Mucosa of descending colon (tissue), 3 donors: Measurements from ENCODE around the gene URI1. TPM values are rescaled to one million over a fixed set of nuclear protein-coding genes. Genes with fewer than 3 reads are reported as not detected.

Experiments
- ATAC-seq: fragments of 200-7000 bp; cut with Tn5 transposase; one replicate; pipeline ENCODE4 v1.9.1; 2020; ENCODE audit warnings: mild to moderate bottlenecking, moderate library complexity
- DNase-seq, 3 donors: peaks; one replicate each; pipeline ENCODE4 v3.0.0-alpha.2; 2020
- H3K36me3 ChIP-seq: fragments of 200-600 bp; one replicate; pipeline ENCODE4 v1.8.0; 2021; ENCODE audit warnings: low read depth, mild to moderate bottlenecking
- H3K4me1 ChIP-seq: fragments of 200-600 bp; one replicate; pipeline ENCODE4 v1.8.0; 2021; ENCODE audit warnings: low read depth, mild to moderate bottlenecking
- H3K4me3 ChIP-seq: fragments of 200-600 bp; one replicate; pipeline ENCODE4 v1.8.0; 2021; ENCODE audit warnings: mild to moderate bottlenecking
- H3K9me3 ChIP-seq: fragments of 200-600 bp; one replicate; pipeline ENCODE4 v1.8.0; 2021; ENCODE audit warnings: mild to moderate bottlenecking
- CTCF ChIP-seq: fragments of 200-600 bp; IDR thresholded peaks from one replicate; pipeline ENCODE4 v1.8.0; 2022; ENCODE audit warnings: antibody characterized with exemption, mild to moderate bottlenecking
- intact Hi-C, 2 donors: fragments of 100-400 bp; cut with DNase I in 1 of 2; cut with micrococcal nuclease in 1 of 2; formaldehyde crosslinking; loops; one replicate each; pipeline versions ENCODE4 v1.11.0 to v1.11.1; 2022; cut with DNase I, micrococcal nuclease
- total RNA-seq, 3 donors: library from RNA; stranded (reverse); fragmentation: NEBNext Ultra II Directional in 2 of 3; extraction: Animal tissue kit (Norgen Biotek cat#: 25700) in 2 of 3; gene quantifications; one replicate each; pipeline versions ENCODE4 v1.2.1 to v1.2.4, GENCODE V29; 2021 to 2023
- donor health status: DM: no; HTN: no; CAD: no; lungs with moderate emphysema.
- donor health status: DM: no; HTN: no; CAD: no.
- donor health status: DM: no; HTN: yes; CAD: no.

Gene URI1
- total RNA-seq, 3 donors from 2014 or later, result 40.0 to 65.5 (median 43.4) TPM

- H3K4me3 ChIP-seq, result no peak overlapping the region
- no peaks in the 10 kb centered on the region for H3K36me3 ChIP-seq
- TF ChIP-seq CTCF, result no peak
These were observed 7.3 kb upstream of the URI1 start for GRCh38 chr19:29934781-29935180.

GRCh38 chr19:29936409-29936808 lies 5.6 kb upstream of the URI1 start:
- Histone ChIP-seq H3K9me3 (peaks cover 15% of the 10 kb centered on the region), H3K4me3 (no peak overlapping the region), H3K4me1 (peaks cover 3% of the 10 kb centered on the region), H3K36me3 (no peaks in the 10 kb centered on the region)
- TF ChIP-seq CTCF, result no peak
- DNase-seq (no peak), ATAC-seq (no peak)
- intact Hi-C loops, result no loop called here

More at GRCh38 chr19:29934781-29935180, 7.3 kb upstream of the URI1 start:
- Histone ChIP-seq H3K9me3 (peaks cover 15% of the 10 kb centered on the region), H3K4me1 (no peaks in the 10 kb centered on the region)
- ATAC-seq (no peak), DNase-seq (no peak)
- intact Hi-C loops, result no loop called here

DNA sequence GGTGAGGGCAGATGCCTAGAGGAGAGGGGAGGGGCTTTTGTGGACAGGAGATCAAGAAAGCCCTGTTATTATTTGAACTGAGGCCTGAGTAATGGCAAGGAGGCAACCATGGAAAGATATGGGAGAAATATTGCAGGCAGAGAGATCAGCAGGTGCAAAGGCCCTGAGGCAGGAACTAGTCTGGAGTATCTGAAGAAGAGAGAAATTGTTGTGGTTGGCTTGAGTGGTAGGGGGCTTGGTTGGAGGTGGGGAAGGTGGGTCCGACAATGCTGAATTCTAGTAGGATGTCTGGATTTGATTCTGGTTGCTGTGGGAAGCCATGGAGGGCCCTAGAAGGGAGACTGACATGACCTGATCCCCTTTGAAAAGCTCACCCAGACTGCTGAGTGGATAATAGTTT lies 2.4 kb upstream of the URI1 start:
- intact Hi-C loops, result no loop called here
- no peak for TF ChIP-seq CTCF
- H3K36me3 ChIP-seq, result no peaks in the 10 kb centered on the region

GRCh38 chr19:29940971-29941585 lies 961 bp upstream of the URI1 start:
- ATAC-seq, result no peak
- H3K9me3 ChIP-seq, result peaks cover 6% of the 10 kb centered on the region
- TF ChIP-seq CTCF, result no peak
- no peaks in the 10 kb centered on the region for H3K36me3 ChIP-seq
- intact Hi-C loops, result no loop called here
- no peak overlapping the region for H3K4me3 ChIP-seq
- H3K4me1 ChIP-seq, result peaks cover 15% of the 10 kb centered on the region
- DNase-seq, result no peak

More for the DNA sequence above, 2.4 kb upstream of the URI1 start:
- Histone ChIP-seq H3K4me1 (peaks cover 15% of the 10 kb centered on the region), H3K4me3 (no peak overlapping the region), H3K9me3 (peaks cover 11% of the 10 kb centered on the region)
- ATAC-seq (no peak), DNase-seq (no peak)

DNA sequence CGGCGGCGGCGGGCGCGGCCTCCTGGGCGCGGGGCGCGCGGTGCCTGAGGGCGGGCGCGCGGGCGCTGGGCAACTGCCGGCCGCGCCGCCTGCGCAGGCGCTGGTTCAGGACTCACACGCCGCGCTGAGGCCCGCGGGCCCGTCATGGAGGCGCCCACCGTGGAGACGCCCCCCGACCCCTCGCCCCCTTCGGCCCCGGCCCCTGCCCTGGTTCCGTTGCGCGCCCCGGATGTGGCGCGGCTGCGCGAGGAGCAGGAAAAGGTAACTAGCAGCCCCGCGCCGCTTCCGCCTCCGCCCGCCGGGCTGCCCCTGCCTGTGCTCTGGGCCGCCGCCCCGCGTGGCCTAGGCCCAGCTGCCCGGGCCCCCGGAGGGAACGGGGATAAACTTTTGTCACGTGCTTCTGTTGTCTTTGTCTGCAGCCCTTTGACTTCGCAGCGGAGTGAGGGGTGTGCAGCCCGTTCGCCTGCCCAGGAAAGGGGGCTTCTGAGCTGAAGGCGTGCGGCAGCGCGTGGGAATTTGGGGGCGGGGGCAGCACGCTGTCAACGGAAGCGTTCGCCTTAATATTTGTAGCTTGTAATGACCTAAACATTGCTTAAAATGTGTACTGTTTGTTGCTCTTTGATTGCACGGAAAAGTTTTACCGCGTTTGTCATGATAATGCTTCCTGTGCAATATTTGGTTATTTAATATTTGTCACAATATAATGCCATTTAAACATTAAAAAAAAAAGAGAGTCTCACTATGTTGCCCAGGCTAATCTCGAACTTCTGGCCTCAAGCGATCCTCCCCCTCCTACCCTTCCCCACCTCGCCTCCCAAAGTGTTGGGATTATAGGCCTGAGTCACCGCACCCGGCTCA lies 594 bp downstream of the URI1 start:
- DNase-seq, result peak; percentile 75 to 88 (median 84)
- ATAC-seq, result peak; percentile 87
- Histone ChIP-seq H3K4me3 (peak overlapping the region; percentile 61), H3K4me1 (peaks cover 15% of the 10 kb centered on the region), H3K9me3 (no peaks in the 10 kb centered on the region), H3K36me3 (no peaks in the 10 kb centered on the region)
- intact Hi-C loops, result no loop called here
- no peak for TF ChIP-seq CTCF
